ENCODE data around the gene POTEB3.
"Not testable (repeated sequence)": the region's sequence is repeated elsewhere in the genome, so short reads cannot be mapped to it uniquely, and the experiment has no call there.

The POTEB3 gene

GRCh38 chr15:21440399-21440798, at the start of gene POTEB3:
Gene POTEB3 (minus strand): TSS chr15:21440499. CDS start chr15:21440011, 488 bp downstream.
- not testable (repeated sequence) for DNase-seq

GRCh38 chr15:21453683-21454082, 13.4 kb upstream of the POTEB3 start:
- DNase-seq, result not testable (repeated sequence)

GRCh38 chr15:21451920-21452563, 11.7 kb upstream of the POTEB3 start:
- DNase-seq, result not testable (repeated sequence)

- DNase-seq, result not testable (repeated sequence)
Measured at GRCh38 chr15:21451487-21451886, 11.2 kb upstream of the POTEB3 start.

- not testable (repeated sequence) for DNase-seq
Measured at GRCh38 chr15:21407366-21407765, 32.9 kb downstream of the POTEB3 start.

- DNase-seq, result not testable (repeated sequence)
Measured at GRCh38 chr15:21401531-21401930, 38.8 kb downstream of the POTEB3 start.

GRCh38 chr15:21399111-21399510, 41.2 kb downstream of the POTEB3 start:
- not testable (repeated sequence) for DNase-seq

DNA sequence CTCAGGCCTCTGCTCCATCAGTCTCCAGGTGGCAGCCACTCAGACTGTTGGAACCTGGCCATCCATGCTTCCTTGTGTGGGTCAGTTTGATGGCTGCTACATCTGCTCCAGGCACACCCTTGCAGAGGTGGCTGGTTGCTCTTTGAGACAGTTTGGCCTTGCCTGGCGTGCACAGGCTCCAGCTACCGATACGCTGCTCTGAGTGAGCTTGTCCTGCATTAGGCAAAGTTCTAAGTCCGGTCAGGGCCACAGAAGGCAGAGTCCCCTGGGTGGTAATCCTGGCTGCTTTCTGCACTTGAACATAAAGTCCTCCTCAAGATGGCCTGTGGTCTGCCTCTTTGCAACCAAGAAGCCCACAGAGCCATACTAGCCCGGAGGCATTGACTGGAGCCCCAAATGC, 41.8 kb downstream of the POTEB3 start:
- DNase-seq, result not testable (repeated sequence)

- DNase-seq, result not testable (repeated sequence)
Measured at GRCh38 chr15:21397656-21398055, 42.6 kb downstream of the POTEB3 start.

DNA sequence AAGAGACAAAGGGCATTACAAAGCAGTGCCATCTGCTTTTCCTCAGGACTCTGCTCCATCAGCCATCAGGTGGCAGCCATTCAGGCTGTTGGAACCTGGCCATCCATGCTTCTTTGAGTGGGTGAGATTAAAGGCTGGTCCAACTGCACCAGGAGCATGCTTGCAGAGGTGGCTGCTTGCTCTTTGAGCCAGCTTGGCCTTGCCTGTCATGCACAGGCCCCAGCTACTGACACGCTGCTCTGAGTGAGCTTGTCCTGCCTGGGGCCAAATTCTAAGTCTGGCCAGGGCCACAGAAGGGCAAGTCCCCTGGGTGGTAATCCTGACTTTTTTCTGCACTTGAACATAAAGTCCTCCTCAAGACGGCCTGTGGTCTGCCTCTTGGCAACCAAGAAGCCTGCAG, 43.1 kb downstream of the POTEB3 start:
- DNase-seq, result not testable (repeated sequence)

DNA sequence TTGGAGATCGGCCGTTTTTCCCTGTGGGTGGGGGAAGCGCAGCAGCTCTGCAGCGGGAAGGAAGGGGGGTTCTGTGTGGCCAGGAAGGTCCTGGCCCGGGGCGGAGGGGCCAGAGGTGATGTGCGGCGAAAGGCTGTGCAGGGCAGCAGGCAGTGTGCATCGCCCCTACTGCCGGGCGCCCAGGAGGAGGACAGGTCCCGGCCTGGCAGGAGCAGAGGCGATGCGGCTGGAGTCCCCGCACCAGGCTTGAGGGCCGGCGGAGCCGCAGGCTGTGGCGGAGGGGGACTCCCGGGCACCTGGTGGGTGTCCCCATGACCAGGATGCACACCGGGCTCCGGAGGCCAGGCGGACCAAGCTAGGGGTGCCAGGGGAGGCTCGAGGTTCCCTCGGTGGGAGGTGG, 54.3 kb downstream of the POTEB3 start:
- DNase-seq, result not testable (repeated sequence)

DNA sequence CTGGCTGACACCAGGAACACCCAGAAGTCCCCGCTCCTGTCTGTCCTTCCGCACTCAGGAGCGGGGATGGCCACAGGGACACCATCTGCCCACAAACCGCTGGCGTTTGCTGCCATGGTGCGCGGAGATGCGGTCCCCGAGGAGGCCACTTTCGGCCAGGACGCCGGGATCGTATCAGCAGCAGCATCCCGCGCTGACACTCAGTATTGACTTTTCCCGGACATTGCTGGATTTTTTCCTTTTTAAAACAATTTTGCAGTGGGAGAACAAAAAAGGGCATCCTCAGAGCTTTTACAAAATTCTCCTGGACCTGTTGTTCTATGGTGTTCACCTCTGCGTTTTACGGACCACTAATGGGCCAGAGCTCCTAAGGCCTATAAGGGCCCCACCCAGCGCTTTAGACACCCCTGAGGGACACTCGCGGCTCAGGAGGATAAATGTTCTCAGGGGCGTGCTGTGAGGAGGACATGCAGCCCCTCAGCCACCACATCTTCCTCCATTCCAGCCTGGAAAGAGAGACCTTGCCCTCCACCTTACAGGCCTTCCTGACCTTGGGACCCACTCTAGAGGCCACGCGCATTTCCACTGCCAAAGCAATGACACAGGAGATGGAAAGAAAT, 56.3 kb downstream of the POTEB3 start:
- DNase-seq, result not testable (repeated sequence)

DNA sequence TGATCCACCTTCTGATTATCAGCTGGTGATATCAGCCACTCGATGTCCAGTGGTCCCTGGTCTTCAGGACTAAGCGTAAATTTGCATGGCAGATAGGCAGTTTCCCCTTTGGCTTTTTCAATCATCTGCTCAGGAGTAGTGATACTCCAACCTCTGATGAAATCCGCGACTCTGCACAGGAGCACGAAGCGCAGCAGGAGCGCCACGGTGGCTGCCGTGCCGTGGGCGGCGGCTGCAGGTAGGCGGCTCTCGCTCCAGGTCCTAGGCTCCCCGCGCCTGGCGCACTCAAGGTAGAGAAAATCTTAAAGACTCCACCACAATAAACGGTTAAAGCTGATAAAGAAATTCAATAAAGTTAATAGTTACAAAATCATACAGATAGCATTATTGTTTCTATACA, 66.6 kb downstream of the POTEB3 start:
- not testable (repeated sequence) for DNase-seq

- not testable (repeated sequence) for DNase-seq
Measured at GRCh38 chr15:21369177-21369576, 71.1 kb downstream of the POTEB3 start.

GRCh38 chr15:21368625-21369024, 71.7 kb downstream of the POTEB3 start:
- DNase-seq, result not testable (repeated sequence)

Measured in NCI-H2107 (cell line).